DND-41 (cell line): ENCODE data around the gene GABBR1.

Source experiments
- CTCF ChIP-seq: IDR thresholded peaks from 2 replicates; pipeline ENCODE4 v1.5.1; 2012; ENCODE audit warnings: borderline replicate concordance, low read length, moderate library complexity, mild to moderate bottlenecking; ENCODE audit not compliant: poor library complexity, severe bottlenecking; ENCODE audit errors: extremely low read depth
- EZH2 ChIP-seq: IDR thresholded peaks from 3 replicates; pipeline ENCODE4 v1.6.1; 2012; ENCODE audit warnings: borderline replicate concordance, low read depth, mild to moderate bottlenecking, moderate library complexity, low read length, inconsistent platforms; ENCODE audit not compliant: severe bottlenecking

GRCh38 chr6:29666826-29667130 is 33.8 kb upstream of the GABBR1 start:
- no peak for TF ChIP-seq EZH2
- no peak for TF ChIP-seq CTCF
